Effector memory CD4-positive, alpha-beta T cell (primary cell): ENCODE measurements around the gene GPR171.

Experiments used
- DNase-seq, 3 donors: peaks; one replicate each; pipeline ENCODE4 v3.0.0-alpha.2; 2020
- H3K27ac ChIP-seq: 2 replicates; pipeline ENCODE4 v1.7.0; 2013; ENCODE audit warnings: mild to moderate bottlenecking, low read length, moderate library complexity; ENCODE audit not compliant: insufficient read depth, poor library complexity, severe bottlenecking
- H3K27me3 ChIP-seq: replicated peaks from 2 replicates; pipeline ENCODE4 v1.7.0; 2013; ENCODE audit warnings: mild to moderate bottlenecking, low read length; ENCODE audit not compliant: insufficient read depth, control insufficient read depth, poor library complexity, severe bottlenecking
- H3K36me3 ChIP-seq: 2 replicates; pipeline ENCODE4 v1.7.0; 2013; ENCODE audit warnings: mild to moderate bottlenecking, low read length, moderate library complexity; ENCODE audit not compliant: control insufficient read depth, insufficient read depth
- H3K4me1 ChIP-seq: 2 replicates; pipeline ENCODE4 v1.7.0; 2013; ENCODE audit warnings: low read length, mild to moderate bottlenecking; ENCODE audit not compliant: control insufficient read depth, insufficient read depth, poor library complexity, severe bottlenecking
- H3K4me3 ChIP-seq: 2 replicates; pipeline ENCODE4 v1.7.0; 2013; ENCODE audit warnings: low read length, low read depth, mild to moderate bottlenecking; ENCODE audit not compliant: insufficient read depth, poor library complexity, severe bottlenecking
- H3K9me3 ChIP-seq: 2 replicates; pipeline ENCODE4 v1.7.0; 2013; ENCODE audit warnings: mild to moderate bottlenecking, low read length, moderate library complexity; ENCODE audit not compliant: control insufficient read depth

GPR171 gene

DNA sequence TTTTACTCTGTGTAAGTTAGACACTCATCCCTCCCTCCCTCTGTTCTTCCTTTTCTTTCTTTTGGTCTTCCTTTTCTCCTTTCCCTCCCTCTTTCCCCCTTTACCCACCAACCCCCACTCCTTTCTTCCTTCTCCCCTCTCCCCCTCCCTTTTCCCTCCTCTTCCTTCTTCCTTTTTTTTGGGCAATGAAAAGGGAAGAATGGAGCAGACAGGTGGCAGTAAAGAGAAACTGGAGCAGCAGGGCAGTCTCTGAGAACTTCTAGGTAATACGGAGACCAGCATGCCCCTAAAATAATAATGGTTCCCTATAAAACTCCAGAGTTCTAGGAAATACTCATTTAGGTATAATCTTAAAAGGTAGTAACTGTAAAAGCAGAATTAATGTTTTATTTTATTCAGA, 11.4 kb upstream of the GPR171 start:
- DNase-seq, result no peak

GRCh38 chr3:151213881-151214280, 10.9 kb upstream of the GPR171 start:
- Histone ChIP-seq H3K4me3 (no peak overlapping the region), H3K4me1 (no peaks in the 10 kb centered on the region), H3K27ac (no peak overlapping the region), H3K9me3 (no peaks in the 10 kb centered on the region), H3K36me3 (no peaks in the 10 kb centered on the region), H3K27me3 (no peaks in the 10 kb centered on the region)
- DNase-seq, result no peak

More for the DNA sequence above, 11.4 kb upstream of the GPR171 start:
- Histone ChIP-seq H3K27ac (no peak overlapping the region), H3K4me3 (no peak overlapping the region), H3K4me1 (no peaks in the 10 kb centered on the region), H3K9me3 (no peaks in the 10 kb centered on the region), H3K27me3 (no peaks in the 10 kb centered on the region), H3K36me3 (no peaks in the 10 kb centered on the region)

GRCh38 chr3:151213151-151213550, 10.1 kb upstream of the GPR171 start:
- DNase-seq, result no peak
- Histone ChIP-seq H3K4me1 (no peaks in the 10 kb centered on the region), H3K36me3 (no peaks in the 10 kb centered on the region), H3K9me3 (no peaks in the 10 kb centered on the region), H3K4me3 (no peak overlapping the region), H3K27ac (no peak overlapping the region), H3K27me3 (no peaks in the 10 kb centered on the region)

- no peak overlapping the region for H3K27ac ChIP-seq
- H3K9me3 ChIP-seq, result no peaks in the 10 kb centered on the region
- DNase-seq, result no peak
- H3K27me3 ChIP-seq, result no peaks in the 10 kb centered on the region
- no peak overlapping the region for H3K4me3 ChIP-seq
- no peaks in the 10 kb centered on the region for H3K36me3 ChIP-seq
- H3K4me1 ChIP-seq, result peaks cover 7% of the 10 kb centered on the region
Measured at GRCh38 chr3:151210676-151211381, 7.8 kb upstream of the GPR171 start.

- Histone ChIP-seq H3K36me3 (no peaks in the 10 kb centered on the region), H3K27ac (peak overlapping the region; percentile 12), H3K4me3 (no peak overlapping the region), H3K9me3 (no peaks in the 10 kb centered on the region), H3K27me3 (no peaks in the 10 kb centered on the region), H3K4me1 (peaks cover 17% of the 10 kb centered on the region)
- DNase-seq, result no peak
Measured at GRCh38 chr3:151209654-151210053, 6.6 kb upstream of the GPR171 start.

DNA sequence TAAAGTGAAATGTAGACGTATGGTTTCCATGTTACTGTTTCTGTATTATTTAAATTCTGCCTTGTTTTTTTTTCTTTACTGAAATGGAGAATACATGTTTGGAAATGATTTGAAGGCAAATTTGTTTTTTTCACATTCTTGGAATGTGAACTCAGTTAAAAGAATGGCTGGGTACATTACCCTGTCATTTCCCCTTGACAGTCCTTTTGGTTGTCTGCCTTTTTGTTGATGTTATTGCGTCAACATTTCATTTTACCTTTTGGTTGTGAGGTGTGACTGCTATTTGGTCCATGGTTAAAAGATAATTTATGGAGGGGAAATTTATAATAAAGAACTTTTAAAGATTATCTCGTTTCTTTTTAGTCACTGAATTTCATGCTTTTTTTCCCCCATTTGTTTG, 3.2 kb upstream of the GPR171 start:
- no peaks in the 10 kb centered on the region for H3K36me3 ChIP-seq
- H3K27ac ChIP-seq, result no peak overlapping the region
- H3K4me3 ChIP-seq, result no peak overlapping the region
- no peaks in the 10 kb centered on the region for H3K9me3 ChIP-seq
- no peaks in the 10 kb centered on the region for H3K27me3 ChIP-seq
- peaks cover 27% of the 10 kb centered on the region for H3K4me1 ChIP-seq
- DNase-seq, result no peak

DNA sequence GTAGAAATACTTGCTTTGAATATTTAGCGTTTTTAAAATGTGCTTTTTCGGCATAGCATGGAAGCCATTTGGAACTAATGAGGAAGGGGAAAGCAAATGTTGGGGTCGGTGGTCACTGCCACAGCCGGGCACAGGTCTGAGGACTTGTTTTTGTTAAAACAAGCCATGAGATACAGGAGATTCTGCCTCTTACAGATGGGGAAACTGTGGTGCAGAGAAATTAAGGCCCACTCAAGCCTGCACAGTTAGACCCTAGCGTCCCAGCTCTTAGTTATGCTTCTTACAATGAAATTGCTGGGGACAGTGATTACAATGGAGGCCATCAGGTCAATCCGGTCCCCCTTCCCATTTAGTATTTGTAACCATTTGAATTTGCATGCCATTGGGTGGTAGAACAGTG, 2.5 kb upstream of the GPR171 start:
- Histone ChIP-seq H3K4me3 (no peak overlapping the region), H3K9me3 (no peaks in the 10 kb centered on the region), H3K4me1 (peaks cover 27% of the 10 kb centered on the region), H3K27ac (peak overlapping the region; percentile 53), H3K27me3 (no peaks in the 10 kb centered on the region), H3K36me3 (no peaks in the 10 kb centered on the region)
- no peak for DNase-seq

DNA sequence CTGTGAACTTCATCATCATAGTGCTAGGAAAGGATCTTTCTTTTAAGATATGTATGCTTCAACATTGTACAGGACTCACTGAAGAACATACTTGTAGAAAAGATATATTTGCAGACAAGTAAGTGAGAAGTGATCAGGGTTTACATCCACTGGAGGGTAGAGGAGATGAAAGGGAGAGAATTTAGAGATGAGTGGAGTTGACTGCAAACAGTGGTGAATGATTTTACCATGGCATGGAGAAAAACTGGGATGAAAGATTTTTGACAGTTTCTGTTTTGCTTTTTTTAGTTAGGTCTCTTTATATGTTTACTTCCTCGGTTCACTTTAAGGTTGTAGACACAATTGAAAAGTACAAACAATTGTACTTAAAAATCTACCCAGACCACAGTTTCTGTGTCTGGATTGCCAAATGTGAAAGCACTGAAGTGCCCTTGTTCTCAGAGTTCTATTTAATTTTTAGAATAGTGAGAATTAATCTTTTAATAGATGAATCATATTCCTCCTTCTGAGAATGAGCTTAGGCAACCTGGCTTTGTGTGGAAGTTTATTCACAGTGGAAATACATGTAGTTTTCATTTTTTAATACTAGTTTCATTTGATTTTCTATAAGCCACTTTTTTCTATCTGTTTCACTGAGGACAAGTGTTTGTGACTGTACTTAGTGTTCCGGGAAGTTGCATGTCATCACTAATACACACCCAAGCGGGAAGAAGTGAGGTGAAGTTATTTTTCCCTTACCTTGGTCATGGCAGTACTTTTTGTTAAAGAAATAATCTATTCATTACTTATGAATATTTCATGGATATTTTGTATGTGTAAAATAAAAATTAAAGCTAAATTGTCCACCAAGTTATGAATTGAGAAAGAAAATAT, 1.8 kb upstream of the GPR171 start:
- H3K4me1 ChIP-seq, result peaks cover 33% of the 10 kb centered on the region
- H3K27ac ChIP-seq, result peak overlapping the region; percentile 53
- no peaks in the 10 kb centered on the region for H3K9me3 ChIP-seq
- no peak for DNase-seq
- H3K36me3 ChIP-seq, result no peaks in the 10 kb centered on the region
- H3K27me3 ChIP-seq, result no peaks in the 10 kb centered on the region
- H3K4me3 ChIP-seq, result no peak overlapping the region

- Histone ChIP-seq H3K36me3 (peaks cover 10% of the 10 kb centered on the region), H3K27me3 (no peaks in the 10 kb centered on the region), H3K4me3 (peak overlapping the region; percentile 53), H3K27ac (peak overlapping the region; percentile 72), H3K9me3 (no peaks in the 10 kb centered on the region), H3K4me1 (peaks cover 29% of the 10 kb centered on the region)
- DNase-seq, result no peak
Measured at GRCh38 chr3:151201051-151201730, 1.8 kb downstream of the GPR171 start.

GRCh38 chr3:151200586-151200985, 2.4 kb downstream of the GPR171 start:
- no peak overlapping the region for H3K4me3 ChIP-seq
- H3K27me3 ChIP-seq, result no peaks in the 10 kb centered on the region
- no peak for DNase-seq
- H3K36me3 ChIP-seq, result peaks cover 10% of the 10 kb centered on the region
- peaks cover 25% of the 10 kb centered on the region for H3K4me1 ChIP-seq
- H3K9me3 ChIP-seq, result no peaks in the 10 kb centered on the region
- H3K27ac ChIP-seq, result peak overlapping the region; percentile 72
